Measurements from ENCODE around the gene RITA1.
"Not testable (repeated sequence)": the region's sequence is repeated elsewhere in the genome, so short reads cannot be mapped to it uniquely, and the experiment has no call there.

Gene RITA1

DNA sequence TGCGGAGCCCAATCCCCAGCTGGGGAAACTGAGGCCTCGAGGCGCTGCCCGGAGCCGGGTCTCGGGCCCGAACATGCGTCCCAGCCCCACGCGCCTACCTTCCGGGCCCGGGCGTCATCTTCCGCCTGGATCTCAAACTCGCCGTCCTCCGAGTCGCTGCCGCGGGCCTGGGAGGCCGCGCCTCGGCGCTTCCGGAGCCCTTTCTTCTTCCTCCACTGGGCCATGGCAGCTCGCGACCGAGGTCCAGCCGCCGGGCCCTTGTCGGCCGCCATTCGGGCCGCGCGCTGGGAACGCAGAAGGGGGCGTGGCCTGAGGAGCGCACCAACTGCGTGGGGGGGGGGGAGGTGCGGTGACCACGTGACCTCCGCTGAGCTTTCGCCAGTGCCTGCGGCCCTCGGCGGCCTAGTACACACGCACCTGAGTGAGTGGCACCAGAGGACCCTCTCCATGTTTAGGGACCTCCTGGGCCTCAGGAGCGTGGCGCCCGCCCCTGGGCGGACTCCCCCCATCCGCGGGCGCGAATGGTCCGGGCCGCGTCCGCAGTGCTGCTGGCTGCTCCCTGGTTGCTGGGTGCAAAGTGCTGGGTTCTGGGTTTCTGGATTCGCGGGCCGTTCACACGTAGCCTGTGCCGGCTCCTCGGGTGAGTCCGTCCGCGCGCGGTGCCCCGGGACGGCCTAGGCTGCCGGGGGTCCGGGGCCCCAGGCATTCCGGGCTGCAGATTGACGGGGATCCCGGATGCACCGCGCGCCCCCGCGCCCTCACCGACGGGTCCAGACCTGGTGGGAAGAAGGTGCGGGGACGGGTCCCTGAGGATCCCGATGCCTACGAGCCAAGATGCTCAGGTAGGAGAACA lies at the start of gene RITA1, which contains the start of gene DDX54:
TSS of gene RITA1 (plus strand) at position 542 of the 853 bp plus-strand sequence. CDS start 1,026 bp downstream, outside the sequence.
TSS of gene DDX54 (minus strand) at position 299 of the 853 bp plus-strand sequence. CDS start at position 272, 27 bp downstream.
- peak; percentile 83 for DNase-seq (ENCODE audit: low read depth, low spot score)

DNA sequence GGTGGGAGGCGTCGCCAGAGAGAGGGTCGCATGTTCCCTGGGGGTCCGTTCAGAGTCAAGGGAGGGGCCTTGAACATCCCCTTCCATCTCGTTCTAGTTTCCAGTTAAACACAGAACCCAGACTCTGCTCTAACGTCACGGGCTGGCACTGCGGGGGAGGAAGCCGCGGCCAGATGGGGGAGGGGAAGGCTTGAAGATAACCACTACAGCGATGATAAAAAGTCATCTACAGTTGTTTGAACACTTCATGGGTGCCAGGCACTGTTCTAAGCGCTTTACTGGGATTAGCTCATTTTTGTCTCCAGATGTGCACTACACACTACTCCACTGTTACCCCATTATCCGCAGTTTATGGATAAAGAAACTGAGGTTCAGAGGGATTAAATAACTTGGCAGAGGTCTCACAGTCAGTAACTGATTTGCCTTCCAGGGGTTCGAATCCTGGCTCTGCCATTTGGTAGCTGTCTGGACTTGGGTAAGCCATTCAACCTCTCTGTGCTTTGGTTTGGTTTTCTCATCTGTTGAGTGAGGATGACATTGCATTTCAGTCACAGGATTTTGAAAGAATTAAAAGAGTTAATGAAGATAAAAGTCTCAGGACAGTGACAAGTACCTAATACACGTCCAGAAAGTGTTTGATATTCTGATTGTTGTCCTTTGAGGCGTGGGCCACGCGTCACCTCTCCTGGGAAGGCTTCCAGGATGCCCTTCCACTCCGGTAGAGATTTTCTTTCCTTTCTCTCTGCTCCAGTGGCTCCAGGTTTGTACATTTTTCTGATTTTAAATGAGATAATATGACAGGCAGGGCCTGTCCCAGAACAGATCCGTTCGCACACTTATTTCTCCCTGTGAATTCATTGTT lies 49.2 kb upstream of the RITA1 start:
- DNase-seq (ENCODE audit: low read depth, low spot score) = no peak

- DNase-seq (ENCODE audit: low read depth, low spot score) = no peak
These were observed 48.5 kb upstream of the RITA1 start for GRCh38 chr12:113136990-113137511.

DNA sequence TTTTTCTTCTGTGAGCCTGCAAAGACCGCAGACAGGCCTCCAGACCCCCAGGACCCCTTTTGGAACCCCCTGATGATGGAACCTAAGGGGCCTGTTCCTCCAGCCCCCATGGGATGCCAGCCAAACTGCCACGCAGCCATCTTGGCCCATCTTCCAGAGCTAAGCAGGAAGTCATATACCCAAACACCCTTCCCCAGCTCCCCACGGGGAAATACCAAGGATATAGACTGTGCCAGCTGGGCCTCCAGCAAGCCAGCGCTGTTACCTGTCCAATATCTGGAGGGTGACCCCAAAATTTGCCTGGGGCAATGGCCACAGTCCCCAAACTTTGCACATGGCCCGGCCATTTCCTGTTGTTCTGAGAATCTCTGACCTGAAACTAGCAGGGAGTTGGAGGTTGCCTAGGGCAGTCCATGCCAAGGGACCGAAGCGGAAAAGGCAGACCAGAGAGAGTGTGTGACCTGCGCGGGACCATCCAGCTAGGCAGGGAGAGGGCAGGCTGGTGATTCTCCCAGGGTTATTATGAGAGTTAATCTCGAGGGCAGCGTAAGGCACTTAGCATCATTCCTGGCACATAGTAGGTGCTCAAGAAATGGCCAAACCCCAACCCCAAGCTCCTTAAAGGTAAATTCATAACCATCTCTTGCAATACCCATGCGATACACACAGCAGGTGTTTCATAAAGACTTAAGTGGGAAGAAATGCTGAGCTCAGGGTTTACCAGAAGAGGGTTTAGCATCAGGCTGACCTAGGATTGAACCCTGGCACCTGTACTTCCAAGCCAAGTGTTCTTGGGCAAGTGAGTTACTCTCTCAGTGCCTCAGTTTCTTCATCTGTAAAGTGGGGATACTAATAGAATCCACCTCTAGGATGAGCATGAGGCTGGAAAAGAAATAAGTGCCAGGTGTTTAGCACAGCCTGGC lies 47.4 kb upstream of the RITA1 start:
- no peak for DNase-seq (ENCODE audit: low read depth, low spot score)

GRCh38 chr12:113138826-113139225 lies 46.7 kb upstream of the RITA1 start:
- no peak for DNase-seq (ENCODE audit: low read depth, low spot score)

DNA sequence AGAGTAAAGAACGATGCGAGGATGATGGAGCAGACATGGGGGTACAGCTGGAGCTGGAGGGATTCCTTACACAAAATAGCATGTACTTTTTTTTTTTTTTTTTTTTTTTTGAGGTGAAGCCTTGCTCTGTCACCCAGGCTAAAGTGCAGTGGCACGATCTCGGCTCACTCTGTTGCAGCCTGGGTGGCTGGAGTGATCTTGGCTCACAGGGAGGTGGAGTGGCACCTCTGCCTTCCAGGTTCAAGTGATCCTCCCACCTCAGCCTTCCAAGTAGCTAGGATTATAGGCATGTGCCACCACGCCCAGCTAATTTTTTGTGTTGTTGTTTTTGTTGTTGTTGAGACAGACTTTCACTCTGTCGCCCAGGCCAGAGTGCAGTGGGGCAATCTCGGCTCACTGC lies 44.8 kb upstream of the RITA1 start:
- DNase-seq (ENCODE audit: low read depth, low spot score) = no peak

DNA sequence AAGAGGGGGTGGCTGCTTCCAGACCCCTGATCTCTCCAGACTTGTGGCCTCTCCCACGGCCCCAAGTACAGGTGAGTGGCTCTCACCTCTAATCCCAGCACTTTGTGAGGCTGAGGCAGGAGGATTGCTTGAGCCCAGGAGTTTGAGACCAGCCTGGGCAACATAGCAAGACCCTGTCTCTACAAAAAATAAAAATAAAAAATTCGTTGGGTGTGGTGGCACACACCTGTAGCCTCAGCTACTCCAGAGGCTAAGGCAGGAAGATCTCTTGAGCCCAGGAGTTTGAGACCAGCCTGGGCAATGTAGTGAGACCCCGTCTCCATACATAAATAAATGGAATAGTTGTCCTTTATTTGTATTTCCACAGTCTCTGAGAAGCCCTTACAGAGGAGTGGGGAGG lies 43.8 kb upstream of the RITA1 start:
- not testable (repeated sequence) for DNase-seq (ENCODE audit: low read depth, low spot score)

DNA sequence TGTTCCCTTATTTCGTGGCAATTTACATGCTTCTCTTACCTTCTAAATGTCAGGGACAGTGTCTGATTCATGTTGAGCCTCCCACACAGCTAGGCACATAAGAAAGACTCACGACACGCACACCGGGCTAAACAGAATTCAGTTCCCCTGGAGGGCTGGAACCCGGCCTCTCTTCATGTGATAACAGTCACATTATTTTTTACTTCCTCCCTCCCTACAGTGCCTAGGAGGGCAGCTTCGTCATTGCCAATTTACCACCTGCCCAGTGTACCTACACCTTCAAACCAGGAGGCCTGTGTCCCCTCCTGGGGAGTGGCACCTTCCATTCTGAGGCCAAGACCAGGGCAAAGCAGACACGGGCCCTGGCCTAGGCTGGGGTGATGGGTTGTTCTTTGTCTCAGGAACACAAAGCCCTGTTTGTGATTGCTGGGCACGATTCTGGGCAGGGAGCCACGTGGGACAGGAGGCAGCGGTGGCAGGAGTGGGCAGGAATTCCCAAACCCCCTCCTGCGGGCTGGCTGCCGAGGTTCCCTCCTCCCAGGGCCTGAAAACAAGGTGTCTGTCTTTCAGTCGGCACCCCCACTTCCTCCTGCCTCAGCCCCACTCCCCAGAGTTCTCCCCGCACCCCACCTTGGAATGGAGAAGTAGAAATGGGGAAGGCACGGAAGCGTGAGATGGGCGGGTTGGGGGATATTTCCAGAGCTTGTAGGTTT lies 43.2 kb upstream of the RITA1 start:
- DNase-seq (ENCODE audit: low read depth, low spot score) = no peak

GRCh38 chr12:113142886-113143332 lies 42.6 kb upstream of the RITA1 start:
- DNase-seq (ENCODE audit: low read depth, low spot score) = no peak

DNA sequence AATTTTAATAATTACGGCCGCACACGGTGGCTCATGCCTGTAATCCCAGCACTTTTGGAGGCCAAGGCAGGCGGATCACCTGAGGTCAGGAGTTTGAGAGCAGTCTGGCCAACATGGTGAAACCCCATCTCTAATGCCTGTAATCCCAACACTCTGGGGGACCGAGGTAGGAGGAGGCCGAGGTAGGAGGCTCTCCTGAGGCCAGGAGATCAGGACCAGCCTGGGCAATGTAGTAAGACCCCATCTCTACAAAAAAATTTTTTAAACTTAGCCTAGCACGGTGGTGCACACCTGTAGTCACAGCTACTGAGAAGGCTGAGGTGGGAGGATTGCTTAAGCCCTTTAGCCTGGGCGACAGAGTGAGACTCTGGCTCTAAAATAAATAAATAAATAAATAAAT lies 41.6 kb upstream of the RITA1 start:
- DNase-seq (ENCODE audit: low read depth, low spot score) = no peak

GRCh38 chr12:113144806-113145205 lies 40.7 kb upstream of the RITA1 start:
- no peak for DNase-seq (ENCODE audit: low read depth, low spot score)

DNA sequence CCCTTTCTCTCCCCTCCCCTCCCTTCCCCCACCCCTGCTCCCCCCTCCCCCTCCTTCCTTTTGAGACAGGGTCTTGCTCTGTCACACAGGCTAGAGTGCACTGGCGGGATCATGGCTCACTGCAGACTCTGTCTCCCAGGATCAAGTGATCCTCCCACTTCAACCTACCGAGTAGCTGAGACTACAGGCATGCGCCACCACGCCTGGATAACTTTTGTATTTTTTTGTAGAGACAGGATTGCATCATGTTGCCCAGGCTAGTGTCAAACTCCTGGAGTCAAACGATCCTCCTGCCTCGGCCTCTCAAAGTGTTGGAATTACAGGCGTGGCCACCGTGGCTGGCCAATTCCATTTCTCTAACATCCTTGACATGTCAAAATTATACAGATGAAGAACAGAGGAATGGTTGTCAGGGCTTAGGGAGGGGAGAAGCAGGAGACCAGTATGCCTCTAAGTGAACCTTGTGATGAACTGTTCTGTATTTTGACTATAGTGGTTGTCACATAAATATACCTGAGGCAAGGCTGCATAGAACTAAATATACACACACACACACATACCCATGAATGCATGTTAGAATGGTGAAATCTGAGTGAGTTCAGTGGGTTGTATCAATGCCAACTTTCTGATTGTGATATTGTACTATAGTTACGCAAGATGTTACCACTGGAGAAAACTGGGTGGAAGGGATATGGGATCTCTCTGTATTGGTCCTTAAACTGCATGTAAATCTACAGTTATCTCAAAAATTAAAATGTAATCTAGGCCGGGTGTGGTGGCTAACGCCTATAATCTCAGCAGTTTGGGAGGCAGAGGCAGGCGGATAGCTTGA lies 39.6 kb upstream of the RITA1 start:
- DNase-seq (ENCODE audit: low read depth, low spot score) = no peak

DNA sequence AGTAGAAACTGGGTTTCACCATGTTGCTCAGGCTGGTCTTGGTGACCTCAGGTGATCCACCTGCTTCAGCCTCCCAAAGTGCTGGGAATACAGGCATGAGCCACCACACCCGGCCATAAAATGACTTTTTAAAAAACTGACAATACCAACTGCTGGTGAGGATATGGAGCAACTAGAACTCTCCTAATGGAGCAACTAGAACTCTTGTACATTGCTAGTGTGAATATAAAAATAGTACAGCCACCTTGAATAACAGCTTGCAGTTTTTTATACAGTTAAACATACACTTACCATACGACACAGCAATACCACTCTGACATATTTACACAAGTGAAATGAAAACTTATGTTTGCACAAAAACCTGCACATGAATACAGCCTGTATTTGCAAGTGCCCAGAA lies 38.5 kb upstream of the RITA1 start:
- DNase-seq (ENCODE audit: low read depth, low spot score) = no peak

GRCh38 chr12:113149361-113150150 lies 36.0 kb upstream of the RITA1 start, which contains the start of gene CFAP73:
Gene CFAP73, plus strand, starts transcription at chr12:113149724. Its CDS starts 134 bp downstream, at chr12:113149858.
- DNase-seq (ENCODE audit: low read depth, low spot score) = peak; percentile 78

GRCh38 chr12:113151655-113152054 lies 33.9 kb upstream of the RITA1 start:
- no peak for DNase-seq (ENCODE audit: low read depth, low spot score)

GRCh38 chr12:113152196-113152834 lies 33.2 kb upstream of the RITA1 start:
- DNase-seq (ENCODE audit: low read depth, low spot score) = no peak

DNA sequence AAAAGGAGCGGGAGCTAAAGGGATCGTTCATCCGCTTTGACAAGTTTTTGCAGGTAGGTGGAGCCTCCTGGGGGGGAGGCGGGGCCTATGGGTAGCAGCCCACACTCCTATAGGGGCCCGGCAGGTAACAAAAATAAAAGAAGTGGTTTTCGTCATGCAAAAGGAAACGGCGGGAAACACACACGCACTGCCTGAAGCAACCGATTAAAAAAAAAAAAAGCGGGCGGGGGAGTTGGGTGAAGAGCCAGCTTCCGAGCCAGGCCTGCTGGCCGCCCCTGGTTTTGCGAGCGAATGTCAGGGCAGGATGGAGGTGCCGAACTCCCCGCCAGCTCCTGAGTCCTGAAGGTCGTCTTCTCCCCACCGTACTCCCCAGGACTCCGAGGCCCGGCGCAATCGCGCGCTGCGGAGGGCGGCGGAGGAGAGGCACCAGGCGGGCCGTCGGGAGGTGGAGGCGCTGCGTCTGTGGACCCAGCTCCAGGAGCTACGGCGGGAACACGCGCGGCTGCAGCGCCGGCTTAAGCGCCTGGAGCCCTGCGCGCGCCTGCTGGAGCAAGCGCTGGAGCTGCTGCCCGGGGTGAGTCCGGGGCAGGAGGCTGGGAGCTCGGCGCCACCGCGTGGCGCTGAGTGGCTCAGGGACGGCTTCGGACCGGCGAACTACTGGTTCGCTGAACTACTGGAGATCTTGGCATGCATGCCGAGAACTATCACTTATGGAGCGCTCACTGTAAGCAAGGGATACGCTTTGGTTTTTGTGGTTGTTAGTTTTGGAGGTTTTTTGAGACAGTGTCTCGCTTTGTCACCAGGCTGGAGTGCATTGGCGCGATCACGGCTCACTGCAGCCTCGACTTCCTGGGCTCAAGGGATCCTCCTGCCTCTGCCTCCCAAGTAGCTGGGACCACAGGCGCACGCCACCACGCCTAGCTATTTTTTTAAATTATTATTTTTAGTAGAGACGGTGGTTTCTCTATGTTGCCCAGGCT lies 32.4 kb upstream of the RITA1 start:
- DNase-seq (ENCODE audit: low read depth, low spot score) = no peak
